DLD1 (cell line): ENCODE results near the gene BOD1L2.

Experiments
- in situ Hi-C: cut with HindIII; loops from 2 replicates; pipeline ENCODE4 v1.10.0; 2017; ENCODE audit warnings: low sequenced_read_pairs

The BOD1L2 gene

GRCh38 chr18:57149531-57149930 lies 2.6 kb downstream of the BOD1L2 start:
- in situ Hi-C loops: no loop called here

GRCh38 chr18:57150081-57150480 lies 3.2 kb downstream of the BOD1L2 start:
- in situ Hi-C loops: no loop called here

- in situ Hi-C loops: no loop called here
These were observed 3.9 kb downstream of the BOD1L2 start for GRCh38 chr18:57150828-57151227.

GRCh38 chr18:57154191-57154830 lies 7.4 kb downstream of the BOD1L2 start:
- in situ Hi-C loops: no loop called here

GRCh38 chr18:57164401-57164800 lies 17.5 kb downstream of the BOD1L2 start:
- in situ Hi-C loops: no loop called here

- in situ Hi-C loops: no loop called here
These were observed 20.9 kb downstream of the BOD1L2 start for GRCh38 chr18:57167617-57168308.

GRCh38 chr18:57171026-57171425 lies 24.1 kb downstream of the BOD1L2 start:
- in situ Hi-C loops: no loop called here

- in situ Hi-C loops: no loop called here
These were observed 28.6 kb downstream of the BOD1L2 start for GRCh38 chr18:57175532-57175931.

GRCh38 chr18:57185434-57185833 lies 38.5 kb downstream of the BOD1L2 start:
- in situ Hi-C loops: no loop called here

GRCh38 chr18:57188851-57189557 lies 42.1 kb downstream of the BOD1L2 start:
- in situ Hi-C loops: no loop called here

GRCh38 chr18:57190026-57190425 lies 43.1 kb downstream of the BOD1L2 start:
- in situ Hi-C loops: no loop called here

GRCh38 chr18:57194070-57194469 lies 47.2 kb downstream of the BOD1L2 start:
- in situ Hi-C loops: no loop called here

GRCh38 chr18:57194622-57195021 lies 47.7 kb downstream of the BOD1L2 start:
- in situ Hi-C loops: no loop called here

GRCh38 chr18:57195341-57195740 lies 48.5 kb downstream of the BOD1L2 start:
- in situ Hi-C loops: no loop called here

- in situ Hi-C loops: no loop called here
These were observed 50.4 kb downstream of the BOD1L2 start for GRCh38 chr18:57197261-57197660.

GRCh38 chr18:57198073-57198472 lies 51.2 kb downstream of the BOD1L2 start:
- in situ Hi-C loops: no loop called here
